Measurements from ENCODE around the gene TMED1.

The TMED1 gene

DNA sequence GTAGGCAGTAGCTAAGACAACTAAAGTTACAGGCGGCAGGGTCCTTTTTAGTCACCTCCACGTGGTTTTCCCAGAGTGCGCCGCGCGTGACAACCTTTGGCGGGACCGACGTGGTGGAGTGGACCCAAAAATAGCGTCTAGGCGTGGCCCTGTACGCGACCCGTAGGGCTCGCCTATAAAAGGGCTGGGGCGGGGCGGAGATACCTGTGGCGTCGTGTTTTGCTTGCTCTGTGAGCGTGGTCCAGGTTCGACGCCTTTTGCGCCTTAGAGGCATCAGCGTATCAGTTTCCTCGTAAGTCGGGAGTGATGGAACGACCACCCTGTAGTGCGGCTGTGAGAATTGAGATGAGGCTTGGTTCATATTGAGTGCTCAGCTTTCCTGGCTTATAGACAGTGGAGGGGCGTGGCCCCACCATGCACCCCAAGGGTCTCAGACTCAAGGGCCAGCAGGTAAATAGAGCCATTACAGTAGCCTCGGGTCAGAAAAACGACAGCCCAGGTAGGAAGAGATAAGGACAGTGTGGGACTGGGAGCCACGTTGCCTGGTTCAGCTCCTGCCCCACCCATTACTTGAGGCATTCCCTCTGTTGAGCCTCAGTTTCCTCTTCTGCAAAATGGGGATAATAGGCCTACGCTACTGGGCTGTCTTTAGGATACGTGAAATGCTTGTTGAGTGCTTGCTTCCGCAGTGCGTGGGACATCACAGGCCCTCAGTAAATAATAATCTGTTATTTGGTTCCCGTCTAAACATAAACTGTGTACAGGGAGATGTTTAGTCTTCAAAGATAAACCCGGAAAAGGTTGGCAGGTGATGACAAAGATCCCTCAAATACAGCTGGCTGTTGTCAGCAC is 693 bp upstream of the TMED1 start:
- Histone ChIP-seq H3K9ac (ENCODE audit: low read length) (peak overlapping the region; percentile 95), H2AFZ (ENCODE audit: low read depth, low read length) (peak overlapping the region; percentile 87), H4K8ac (ENCODE audit: low read length) (peak overlapping the region; percentile 100), H2BK120ac (ENCODE audit: low read depth, low read length) (no peak overlapping the region), H3K27me3 (ENCODE audit: control insufficient read depth in 1 of 2, insufficient read depth in 1 of 2, low read length in 2 of 2) (no peaks in the 10 kb centered on the region), H3K23ac (ENCODE audit: low read length in 2 of 2) (no peak overlapping the region), H3K4ac (ENCODE audit: low read depth in 1 of 2, low read length in 2 of 2) (peak overlapping the region; percentile 7 to 42), H3K4me3 (ENCODE audit: insufficient read depth in 1 of 2, low read depth in 1 of 2, low read length in 2 of 2) (peak overlapping the region; percentile 5 to 87), H3K79me1 (replicated peaks; ENCODE audit: low read length, poor library complexity, severe bottlenecking) (peaks cover 11% of the 10 kb centered on the region), H2BK15ac (ENCODE audit: low read depth, poor library complexity, severe bottlenecking) (no peak overlapping the region), H2AK5ac (ENCODE audit: low read length, severe bottlenecking) (peak overlapping the region; percentile 77), H2BK5ac (ENCODE audit: low read depth, low read length, poor library complexity, severe bottlenecking) (peak overlapping the region; percentile 81), H3K9me3 (ENCODE audit: control insufficient read depth, low read length) (peaks cover 4% of the 10 kb centered on the region), H3K18ac (ENCODE audit: low read depth in 1 of 2, low read length in 2 of 2) (peak overlapping the region; percentile 23 to 86), H3K4me2 (ENCODE audit: low read length, poor library complexity, severe bottlenecking) (peak overlapping the region; percentile 66), H3K4me1 (ENCODE audit: control insufficient read depth, insufficient read depth, low read depth, low read length) (peaks cover 13% of the 10 kb centered on the region), H3K27ac (ENCODE audit: low read length, poor library complexity, severe bottlenecking) (peak overlapping the region; percentile 98), H3K14ac (ENCODE audit: low read length in 2 of 2) (no peak overlapping the region), H3K36me3 (ENCODE audit: control insufficient read depth in 1 of 2, insufficient read depth in 2 of 2, low read depth in 1 of 2, low read length in 2 of 2) (peaks cover 32 to 33% of the 10 kb centered on the region in 2 experiments), H2BK12ac (ENCODE audit: low read length in 2 of 2) (peak overlapping the region in 1 of 2 experiments; percentile 37), H4K91ac (ENCODE audit: low read length) (peak overlapping the region; percentile 7)
- 57% methylated on average over 38 of the region's 38 CpGs for WGBS
- no peak for DNase-seq

DNA sequence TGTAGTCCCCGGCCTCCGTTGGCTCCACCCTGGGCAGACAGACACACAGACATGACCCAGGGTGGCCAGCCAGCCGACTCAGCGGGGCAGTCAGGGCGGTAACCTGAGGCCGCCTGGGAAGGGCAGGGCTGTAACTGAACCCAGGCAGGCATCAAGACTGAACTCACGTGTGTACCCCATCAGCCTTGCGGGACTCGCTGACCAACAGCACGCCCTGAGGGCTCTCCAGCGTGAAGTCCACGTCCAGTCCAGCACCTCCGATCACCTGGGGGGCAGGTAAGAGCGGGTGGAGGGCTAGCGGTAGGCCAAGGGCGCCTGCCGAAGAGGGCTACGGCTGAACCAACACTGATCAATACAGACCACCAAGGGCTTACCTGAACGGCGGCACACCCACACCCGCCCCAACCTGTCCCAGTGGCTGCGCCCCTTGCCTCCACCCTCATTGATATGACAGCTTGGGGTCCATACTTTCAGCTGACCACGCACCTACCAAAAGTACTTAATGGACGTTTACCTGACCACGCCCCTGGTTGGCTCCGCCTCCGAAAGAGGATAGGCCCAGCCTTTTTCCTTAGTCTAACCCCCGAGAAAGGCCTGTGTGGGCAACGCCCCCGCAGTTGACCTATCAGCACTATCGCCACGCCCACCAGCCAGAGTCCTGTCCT is 791 bp downstream of the TMED1 start:
- H4K91ac ChIP-seq (ENCODE audit: low read length): peak overlapping the region; percentile 64
- H3K18ac ChIP-seq (ENCODE audit: low read depth in 1 of 2, low read length in 2 of 2): peak overlapping the region; percentile 25 to 34
- 67% methylated on average over 32 of the region's 32 CpGs for WGBS
- H3K27me3 ChIP-seq (ENCODE audit: control insufficient read depth in 1 of 2, insufficient read depth in 1 of 2, low read length in 2 of 2): no peaks in the 10 kb centered on the region
- DNase-seq: no peak
- peak overlapping the region; percentile 45 for H3K9ac ChIP-seq (ENCODE audit: low read length)
- no peak overlapping the region for H2BK120ac ChIP-seq (ENCODE audit: low read depth, low read length)
- H3K4ac ChIP-seq (ENCODE audit: low read depth in 1 of 2, low read length in 2 of 2): no peak overlapping the region
- H3K14ac ChIP-seq (ENCODE audit: low read length in 2 of 2): peak overlapping the region in 1 of 2 experiments; percentile 31
- peaks cover 18% of the 10 kb centered on the region for H3K79me1 ChIP-seq (replicated peaks; ENCODE audit: low read length, poor library complexity, severe bottlenecking)
- H3K23ac ChIP-seq (ENCODE audit: low read length in 2 of 2): no peak overlapping the region
- H3K9me3 ChIP-seq (ENCODE audit: control insufficient read depth, low read length): peaks cover 4% of the 10 kb centered on the region
- H4K8ac ChIP-seq (ENCODE audit: low read length): peak overlapping the region; percentile 30
- H3K36me3 ChIP-seq (ENCODE audit: control insufficient read depth in 1 of 2, insufficient read depth in 2 of 2, low read depth in 1 of 2, low read length in 2 of 2): peaks cover 40 to 48% of the 10 kb centered on the region in 2 experiments
- H2AFZ ChIP-seq (ENCODE audit: low read depth, low read length): no peak overlapping the region
- H2AK5ac ChIP-seq (ENCODE audit: low read length, severe bottlenecking): peak overlapping the region; percentile 7
- H3K4me1 ChIP-seq (ENCODE audit: control insufficient read depth, insufficient read depth, low read depth, low read length): peaks cover 13% of the 10 kb centered on the region
- H2BK15ac ChIP-seq (ENCODE audit: low read depth, poor library complexity, severe bottlenecking): no peak overlapping the region
- H2BK5ac ChIP-seq (ENCODE audit: low read depth, low read length, poor library complexity, severe bottlenecking): no peak overlapping the region
- peak overlapping the region; percentile 35 to 87 for H3K4me3 ChIP-seq (ENCODE audit: insufficient read depth in 1 of 2, low read depth in 1 of 2, low read length in 2 of 2)
- peak overlapping the region; percentile 6 for H3K4me2 ChIP-seq (ENCODE audit: low read length, poor library complexity, severe bottlenecking)
- H2BK12ac ChIP-seq (ENCODE audit: low read length in 2 of 2): peak overlapping the region in 1 of 2 experiments; percentile 33
- H3K27ac ChIP-seq (ENCODE audit: low read length, poor library complexity, severe bottlenecking): peak overlapping the region; percentile 3

DNA sequence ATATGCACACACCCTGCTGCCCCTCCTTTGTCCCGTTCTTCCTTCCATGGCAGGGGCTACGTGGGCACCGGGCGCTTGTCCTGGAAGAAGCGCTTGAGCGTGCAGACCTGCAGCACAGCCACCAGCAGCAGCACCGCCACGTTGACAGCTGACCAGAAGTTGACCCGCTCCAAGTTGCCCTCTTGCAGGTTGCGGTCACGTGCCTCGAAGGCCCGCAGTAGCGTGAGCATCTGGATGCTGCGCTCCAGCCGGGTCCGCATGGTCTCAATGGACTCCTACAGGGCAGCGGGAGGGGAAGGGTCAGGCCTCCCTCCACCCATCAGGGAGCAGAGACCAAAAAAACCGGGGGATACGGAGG is 3.1 kb downstream of the TMED1 start:
- Histone ChIP-seq H2BK5ac (ENCODE audit: low read depth, low read length, poor library complexity, severe bottlenecking) (no peak overlapping the region), H4K91ac (ENCODE audit: low read length) (no peak overlapping the region), H3K9me3 (ENCODE audit: control insufficient read depth, low read length) (peaks cover 4% of the 10 kb centered on the region), H3K27me3 (ENCODE audit: control insufficient read depth in 1 of 2, insufficient read depth in 1 of 2, low read length in 2 of 2) (no peaks in the 10 kb centered on the region), H3K23ac (ENCODE audit: low read length in 2 of 2) (no peak overlapping the region), H3K4me3 (ENCODE audit: insufficient read depth in 1 of 2, low read depth in 1 of 2, low read length in 2 of 2) (no peak overlapping the region), H3K27ac (ENCODE audit: low read length, poor library complexity, severe bottlenecking) (no peak overlapping the region), H2AK5ac (ENCODE audit: low read length, severe bottlenecking) (no peak overlapping the region), H3K36me3 (ENCODE audit: control insufficient read depth in 1 of 2, insufficient read depth in 2 of 2, low read depth in 1 of 2, low read length in 2 of 2) (peaks cover 52 to 67% of the 10 kb centered on the region in 2 experiments), H3K14ac (ENCODE audit: low read length in 2 of 2) (no peak overlapping the region), H2BK15ac (ENCODE audit: low read depth, poor library complexity, severe bottlenecking) (no peak overlapping the region), H3K4me2 (ENCODE audit: low read length, poor library complexity, severe bottlenecking) (no peak overlapping the region), H4K8ac (ENCODE audit: low read length) (no peak overlapping the region), H3K4me1 (ENCODE audit: control insufficient read depth, insufficient read depth, low read depth, low read length) (peaks cover 13% of the 10 kb centered on the region), H3K9ac (ENCODE audit: low read length) (no peak overlapping the region), H3K18ac (ENCODE audit: low read depth in 1 of 2, low read length in 2 of 2) (no peak overlapping the region), H3K79me1 (replicated peaks; ENCODE audit: low read length, poor library complexity, severe bottlenecking) (peaks cover 28% of the 10 kb centered on the region), H2AFZ (ENCODE audit: low read depth, low read length) (no peak overlapping the region), H3K4ac (ENCODE audit: low read depth in 1 of 2, low read length in 2 of 2) (no peak overlapping the region), H2BK120ac (ENCODE audit: low read depth, low read length) (no peak overlapping the region), H2BK12ac (ENCODE audit: low read length in 2 of 2) (no peak overlapping the region)
- no peak for DNase-seq
- 98% methylated on average over 20 of the region's 20 CpGs for WGBS

Measured in mesenchymal stem cell (in vitro differentiated cells and primary cell).